ENCODE data around the gene ENPP3. TPM values are rescaled to one million over a fixed set of nuclear protein-coding genes. Genes with fewer than 3 reads are reported as not detected.

Gene ENPP3
- total and polyA plus RNA-seq, 4 donors: 0.99 to 2.1 (median 1.5) TPM

Small RNAs within 50 kb of the gene (small RNA-seq; reads per million reads assigned to genes)
- not detected for gene MIR548H5 (ENCODE audit: low replicate concordance)
- gene RNU4-18P (ENCODE audit: low replicate concordance): not detected

Other genes with a start within 250 kb of the ENPP3 start
- gene ARG1, start 64.1 kb upstream of the ENPP3 start, total RNA-seq: 10 to 100 TPM in 1 of 2 donors, under 1 TPM in 1; 0.55 to 10.7 TPM
- under 1 TPM; 0.17 to 0.23 TPM for gene ARG1, start 64.1 kb upstream of the ENPP3 start, polyA plus RNA-seq (ENCODE audit: insufficient read length in 2 of 2)
- 10 to 100 TPM; 40.4 to 55.1 TPM for gene MED23, start 9.1 kb upstream of the ENPP3 start, total RNA-seq
- gene MED23, start 9.1 kb upstream of the ENPP3 start, polyA plus RNA-seq (ENCODE audit: insufficient read length in 2 of 2): 10 to 100 TPM; 33.5 to 33.8 TPM
- gene OR2A4, start 64.1 kb downstream of the ENPP3 start, total RNA-seq: not detected
- gene OR2A4, start 64.1 kb downstream of the ENPP3 start, polyA plus RNA-seq (ENCODE audit: insufficient read length in 2 of 2): not detected
- not detected for gene CTAGE9, start 73.7 kb downstream of the ENPP3 start, total RNA-seq
- under 1 TPM in 1 of 2 donors, not detected in 1; 0.39 TPM for gene CTAGE9, start 73.7 kb downstream of the ENPP3 start, polyA plus RNA-seq (ENCODE audit: insufficient read length in 2 of 2)
- gene ENPP1, start 170.7 kb downstream of the ENPP3 start, total RNA-seq: 10 to 100 TPM in 1 of 2 donors, 1 to 10 TPM in 1; 6.4 to 10.8 TPM
- gene ENPP1, start 170.7 kb downstream of the ENPP3 start, polyA plus RNA-seq (ENCODE audit: insufficient read length in 2 of 2): 1 to 10 TPM; 2.1 to 3.2 TPM

Measured in spinal cord (tissue), 4 donors.